Retinal pigment epithelial cell (primary cell): Measurements from ENCODE around the gene INPP5F.
"Not testable (repeated sequence)": the region's sequence is repeated elsewhere in the genome, so short reads cannot be mapped to it uniquely, and the experiment has no call there.

Experiments
- DNase-seq: peaks from one replicate; pipeline ENCODE4 v3.0.0-alpha.2; 2010; ENCODE audit warnings: low read depth
- H3K4me3 ChIP-seq: 2 replicates; pipeline ENCODE4 v1.5.1; 2011; ENCODE audit warnings: mild to moderate bottlenecking, low read length, control low read depth, moderate library complexity
- TF ChIP-seq, protein P1 (sequence below): conservative IDR thresholded peaks from 2 replicates; pipeline ENCODE4 v1.5.1; 2011; ENCODE audit warnings: low read depth, low read length, control low read depth, inconsistent platforms

Gene INPP5F

DNA sequence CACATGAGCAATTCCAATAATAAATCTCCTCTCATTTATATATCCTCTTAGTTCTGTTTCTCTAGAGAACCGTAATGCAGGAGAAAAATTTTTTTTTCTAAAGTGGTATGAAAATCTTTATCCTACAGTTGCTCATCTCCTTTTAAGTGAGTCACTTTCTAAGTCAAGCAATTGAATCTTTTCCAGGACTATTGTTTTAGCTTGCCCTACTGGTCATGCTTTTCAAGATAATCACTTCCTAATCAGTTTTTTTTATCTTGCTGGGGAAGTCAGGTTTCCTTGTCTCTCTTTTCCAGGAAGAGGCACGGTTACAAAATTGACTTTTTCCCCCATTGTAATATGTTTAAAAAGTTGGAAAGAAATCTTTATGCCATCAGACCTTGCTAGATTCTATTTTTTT lies 44.0 kb downstream of the INPP5F start:
- H3K4me3 ChIP-seq, result no peak overlapping the region
- TF ChIP-seq, protein P1, sequence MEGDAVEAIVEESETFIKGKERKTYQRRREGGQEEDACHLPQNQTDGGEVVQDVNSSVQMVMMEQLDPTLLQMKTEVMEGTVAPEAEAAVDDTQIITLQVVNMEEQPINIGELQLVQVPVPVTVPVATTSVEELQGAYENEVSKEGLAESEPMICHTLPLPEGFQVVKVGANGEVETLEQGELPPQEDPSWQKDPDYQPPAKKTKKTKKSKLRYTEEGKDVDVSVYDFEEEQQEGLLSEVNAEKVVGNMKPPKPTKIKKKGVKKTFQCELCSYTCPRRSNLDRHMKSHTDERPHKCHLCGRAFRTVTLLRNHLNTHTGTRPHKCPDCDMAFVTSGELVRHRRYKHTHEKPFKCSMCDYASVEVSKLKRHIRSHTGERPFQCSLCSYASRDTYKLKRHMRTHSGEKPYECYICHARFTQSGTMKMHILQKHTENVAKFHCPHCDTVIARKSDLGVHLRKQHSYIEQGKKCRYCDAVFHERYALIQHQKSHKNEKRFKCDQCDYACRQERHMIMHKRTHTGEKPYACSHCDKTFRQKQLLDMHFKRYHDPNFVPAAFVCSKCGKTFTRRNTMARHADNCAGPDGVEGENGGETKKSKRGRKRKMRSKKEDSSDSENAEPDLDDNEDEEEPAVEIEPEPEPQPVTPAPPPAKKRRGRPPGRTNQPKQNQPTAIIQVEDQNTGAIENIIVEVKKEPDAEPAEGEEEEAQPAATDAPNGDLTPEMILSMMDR, result no peak
- no peak for DNase-seq

DNA sequence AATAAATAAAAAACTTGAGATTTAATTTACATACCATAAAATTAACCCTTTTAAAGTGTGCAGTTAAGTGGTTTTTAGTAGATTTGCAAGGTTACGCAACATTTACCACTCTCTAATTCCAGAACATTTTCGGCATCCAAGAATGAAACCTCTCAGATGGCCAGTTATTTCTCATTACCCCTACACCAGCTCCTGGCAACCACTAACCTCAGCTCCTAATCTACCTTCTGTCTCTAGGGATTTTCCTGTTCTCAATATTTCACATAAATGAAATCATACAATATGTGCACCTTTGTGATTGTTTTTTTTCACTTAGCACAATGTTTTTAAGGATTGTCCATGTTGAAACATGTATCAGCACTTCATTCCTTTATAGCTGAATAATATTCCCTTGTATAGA lies 45.1 kb downstream of the INPP5F start:
- no peak for DNase-seq
- TF ChIP-seq, protein P1, result no peak
- no peak overlapping the region for H3K4me3 ChIP-seq

DNA sequence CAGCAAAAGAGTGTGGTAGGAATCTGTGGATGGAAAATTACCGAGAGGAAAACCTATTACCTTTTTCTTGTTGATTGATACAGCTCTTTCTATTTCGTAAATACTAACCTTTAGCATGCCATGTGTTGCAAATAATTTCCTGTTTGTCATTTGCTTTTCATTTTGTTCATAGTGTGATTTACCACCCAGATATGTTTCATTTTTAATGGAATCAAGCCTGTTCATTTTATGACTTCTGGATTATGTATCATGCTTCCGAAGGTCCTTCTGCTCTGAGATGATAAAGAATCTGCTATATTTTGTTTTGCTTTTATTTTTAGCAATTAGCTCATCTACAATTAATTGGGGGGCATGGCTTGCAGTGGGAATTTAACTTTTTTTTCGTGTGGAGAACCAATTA lies 46.5 kb downstream of the INPP5F start:
- TF ChIP-seq, protein P1, result no peak
- no peak for DNase-seq
- no peak overlapping the region for H3K4me3 ChIP-seq

DNA sequence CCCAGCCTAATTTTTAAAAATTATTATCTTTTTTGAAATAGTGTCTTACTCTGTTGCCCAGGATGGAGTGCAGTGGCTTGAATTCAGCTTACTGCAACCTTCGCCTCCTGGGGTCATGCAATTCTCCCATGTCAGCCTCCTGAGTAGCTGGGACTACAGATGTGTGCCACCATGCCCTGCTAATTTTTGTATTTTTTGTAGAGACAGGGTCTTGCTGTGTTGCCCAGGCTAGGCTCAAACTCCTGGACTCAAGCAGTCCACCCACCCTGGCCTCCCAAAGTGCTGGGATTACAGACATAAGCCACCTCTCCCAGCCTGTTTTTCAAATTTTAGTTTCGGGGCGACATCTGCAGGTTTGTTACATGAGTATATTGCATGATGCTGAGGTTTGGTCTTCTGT lies 47.2 kb downstream of the INPP5F start:
- DNase-seq, result not testable (repeated sequence)

DNA sequence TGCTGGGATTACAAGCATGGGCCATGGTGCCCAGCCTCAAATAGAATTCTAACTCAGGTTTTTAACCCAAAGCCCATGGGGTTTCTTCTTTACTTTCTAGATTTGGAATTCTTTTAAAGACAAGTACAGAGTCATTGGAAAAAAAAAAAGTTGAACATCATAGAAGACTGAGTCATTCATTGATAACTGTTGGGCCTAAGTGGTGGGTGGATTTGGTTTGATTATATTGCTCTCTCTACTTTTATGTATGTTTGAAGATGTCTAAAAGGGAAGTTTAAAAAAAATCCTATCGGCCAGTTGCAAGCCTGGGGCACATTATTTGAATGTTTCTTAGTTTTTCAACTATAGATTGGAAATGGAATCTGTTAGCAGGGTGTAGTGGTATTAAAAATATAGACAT lies 49.7 kb downstream of the INPP5F start:
- TF ChIP-seq, protein P1, result no peak
- DNase-seq, result no peak
- H3K4me3 ChIP-seq, result no peak overlapping the region

More for the DNA sequence above, 47.2 kb downstream of the INPP5F start:
- H3K4me3 ChIP-seq, result not testable (repeated sequence)

DNA sequence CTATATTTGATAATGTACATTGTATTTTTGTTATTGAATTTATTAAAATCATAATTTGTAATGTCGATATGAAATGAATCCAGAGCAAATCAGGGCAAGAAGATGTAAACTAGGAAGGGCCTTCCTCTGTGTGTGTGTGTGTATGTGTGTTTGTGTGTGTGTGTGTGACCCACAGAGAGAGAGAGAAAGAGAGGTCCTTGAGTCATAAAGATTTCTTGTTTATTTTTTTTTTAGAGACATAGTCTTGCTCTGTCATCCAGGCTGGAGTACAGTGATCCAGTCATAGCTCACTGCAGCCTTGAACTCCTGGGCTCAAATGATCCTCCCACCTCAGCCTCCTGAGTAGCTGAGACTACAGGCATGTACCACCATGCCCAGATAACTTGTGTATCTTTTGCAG lies 50.7 kb downstream of the INPP5F start:
- TF ChIP-seq, protein P1, result no peak
- DNase-seq, result no peak
- no peak overlapping the region for H3K4me3 ChIP-seq

DNA sequence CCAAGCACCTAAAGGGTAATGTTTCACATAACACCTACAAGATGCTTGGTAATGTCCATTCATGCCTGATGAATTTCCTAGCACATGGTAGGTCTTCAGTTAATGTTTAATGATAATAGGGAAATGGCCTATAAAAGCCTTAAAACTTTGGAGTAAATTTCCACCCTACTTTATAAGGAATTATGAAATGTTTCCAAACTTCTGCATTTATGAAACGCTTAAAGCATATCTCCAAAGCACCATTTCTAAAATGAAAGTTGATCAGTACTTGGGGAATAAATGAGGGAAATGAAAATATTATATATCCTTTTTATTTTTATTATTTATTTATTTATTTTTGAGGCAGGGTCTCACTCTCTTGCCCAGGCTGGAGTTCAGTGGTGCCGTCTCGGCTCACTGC lies 51.8 kb downstream of the INPP5F start:
- TF ChIP-seq, protein P1, result no peak
- DNase-seq, result no peak
- H3K4me3 ChIP-seq, result no peak overlapping the region

DNA sequence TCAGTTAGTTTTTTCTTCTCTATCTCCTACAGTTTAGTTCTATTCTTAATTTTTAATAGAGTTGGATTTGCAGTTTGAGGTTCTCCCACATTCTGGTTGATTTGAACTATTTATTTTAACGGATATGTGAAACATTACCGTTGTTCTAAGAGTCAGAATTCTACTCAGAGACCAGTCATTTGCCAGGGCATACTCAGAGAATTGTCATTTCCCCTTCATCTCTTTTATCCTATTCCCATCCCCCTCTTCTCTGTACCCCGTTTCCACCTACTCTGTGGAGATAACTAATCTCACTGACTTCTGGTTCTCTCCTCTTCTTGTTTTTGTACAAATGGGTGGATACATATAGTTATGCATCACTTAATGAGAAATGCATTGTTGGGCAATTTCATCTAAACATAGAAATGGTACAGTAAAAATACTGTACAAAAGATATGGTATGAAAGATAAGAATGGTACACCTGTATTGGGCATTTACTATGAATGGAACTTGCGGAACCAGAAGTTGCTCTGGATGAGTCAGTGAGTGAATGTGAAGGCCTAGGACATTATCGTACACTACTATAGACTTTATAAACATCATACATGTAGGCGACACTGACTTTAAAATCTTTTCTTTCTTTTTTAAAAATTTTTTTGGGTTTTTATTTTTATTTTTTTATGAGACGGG lies 53.1 kb downstream of the INPP5F start:
- H3K4me3 ChIP-seq, result no peak overlapping the region
- TF ChIP-seq, protein P1, result no peak
- no peak for DNase-seq
